PC-3 (cell line): ENCODE measurements around the gene BAG5. TPM values are rescaled to one million over a fixed set of nuclear protein-coding genes. Genes with fewer than 3 reads are reported as not detected.

ENCODE experiments used
- ATAC-seq: fragments of 200-7000 bp; cut with Tn5 transposase; 2 replicates; pipeline ENCODE4 v1.9.1; 2020; ENCODE audit warnings: mild to moderate bottlenecking, moderate library complexity
- BruUV-seq: library from RNA; stranded (reverse); fragments of 400-500 nt; replicated peaks from 2 replicates; lab custom pipeline; 2021; lab: Mats Ljungman, UMichigan
- CTCF ChIA-PET: fragments of 300-600 bp; sonication (Branson Sonifier 250); formaldehyde crosslinking; loops from one replicate; lab custom pipeline; 2022; ENCODE audit warnings: antibody characterized with exemption; lab: Charles Lee
- POLR2A ChIA-PET: fragments of 300-600 bp; sonication (Branson Sonifier 250); formaldehyde crosslinking; loops from one replicate; lab custom pipeline; 2022; ENCODE audit warnings: antibody characterized with exemption; ENCODE audit not compliant: unreplicated experiment; lab: Charles Lee
- DNase-seq: peaks from one replicate; pipeline ENCODE4 v3.0.0-alpha.2; 2015
- H2AFZ ChIP-seq: fragments of 300-600 bp; sonication (generic); 2 replicates; pipeline ENCODE4 v1.6.0; 2016; ENCODE audit warnings: antibody characterized with exemption, low read length
- H3F3A ChIP-seq: fragments of 300-600 bp; sonication (generic); one replicate; pipeline ENCODE4 v1.6.0; 2017; ENCODE audit warnings: antibody characterized with exemption, low read length, control low read depth, mild to moderate bottlenecking; ENCODE audit not compliant: unreplicated experiment
- H3K27ac ChIP-seq: fragments of 300-600 bp; sonication (generic); 2 replicates; pipeline ENCODE4 v1.5.1; 2016; ENCODE audit warnings: mild to moderate bottlenecking, low read length
- H3K27me3 ChIP-seq: fragments of 300-600 bp; sonication (generic); 2 replicates; pipeline ENCODE4 v1.6.1; 2016; ENCODE audit warnings: low read length, mixed read lengths
- H3K36me3 ChIP-seq: fragments of 300-600 bp; sonication (generic); 2 replicates; pipeline ENCODE4 v1.6.1; 2016; ENCODE audit warnings: low read depth, mixed run types, low read length, mixed read lengths
- H3K4me1 ChIP-seq: fragments of 300-600 bp; sonication (generic); 2 replicates; pipeline ENCODE4 v1.5.1; 2016; ENCODE audit warnings: low read length; ENCODE audit not compliant: insufficient read depth
- H3K4me2 ChIP-seq: fragments of 300-600 bp; sonication (generic); 2 replicates; pipeline ENCODE4 v1.6.0; 2016; ENCODE audit warnings: low read length
- H3K4me3 ChIP-seq: fragments of 300-600 bp; sonication (generic); 2 replicates; pipeline ENCODE4 v1.5.1; 2016; ENCODE audit warnings: mild to moderate bottlenecking, low read length, mixed read lengths
- H3K79me2 ChIP-seq: fragments of 300-600 bp; sonication (generic); 2 replicates; pipeline ENCODE4 v1.6.1; 2017; ENCODE audit warnings: low read length, mixed read lengths
- H3K9ac ChIP-seq: fragments of 300-600 bp; sonication (generic); 2 replicates; pipeline ENCODE4 v1.6.0; 2016; ENCODE audit warnings: mild to moderate bottlenecking, low read length
- H3K9me2 ChIP-seq: fragments of 300-600 bp; sonication (generic); replicated peaks from 2 replicates; pipeline ENCODE4 v1.6.1; 2016; ENCODE audit warnings: mixed run types, low read length, mixed read lengths
- H3K9me3 ChIP-seq: fragments of 300-600 bp; sonication (generic); 2 replicates; pipeline ENCODE4 v1.6.1; 2016; ENCODE audit warnings: low read length, mixed read lengths
- H4K20me1 ChIP-seq: fragments of 300-600 bp; sonication (generic); 2 replicates; pipeline ENCODE4 v1.6.1; 2016; ENCODE audit warnings: low read length, mixed read lengths
- EZH2 ChIP-seq: fragments of 300-600 bp; sonication (generic); IDR thresholded peaks from one replicate; pipeline ENCODE4 v1.6.1; 2017; ENCODE audit warnings: antibody characterized with exemption, mild to moderate bottlenecking, low read length; ENCODE audit not compliant: unreplicated experiment
- EZH2phosphoT487 ChIP-seq: fragments of 300-600 bp; sonication (generic); IDR thresholded peaks from 2 replicates; pipeline ENCODE4 v1.6.1; 2018; ENCODE audit warnings: mild to moderate bottlenecking, antibody characterized with exemption, low read length, borderline replicate concordance
- intact Hi-C: fragments of 100-400 bp; cut with micrococcal nuclease; formaldehyde crosslinking; loops from 2 replicates; pipeline ENCODE4 v1.9.0; 2023
- total RNA-seq: library from RNA; depleted of rRNA; stranded (reverse); fragments of >200 nt; gene quantifications from 2 replicates; pipeline ENCODE4 v1.2.3, GENCODE V29; 2014
- TF ChIP-seq, protein P1 (sequence below): fragments of 300-600 bp; sonication (generic); conservative IDR thresholded peaks from 2 replicates; pipeline ENCODE4 v1.5.1; 2017; ENCODE audit warnings: antibody characterized with exemption, low read depth, mild to moderate bottlenecking, low read length

BAG5 gene
- total RNA-seq, 1 experiment from 2014 or later, result 33.0 TPM

DNA sequence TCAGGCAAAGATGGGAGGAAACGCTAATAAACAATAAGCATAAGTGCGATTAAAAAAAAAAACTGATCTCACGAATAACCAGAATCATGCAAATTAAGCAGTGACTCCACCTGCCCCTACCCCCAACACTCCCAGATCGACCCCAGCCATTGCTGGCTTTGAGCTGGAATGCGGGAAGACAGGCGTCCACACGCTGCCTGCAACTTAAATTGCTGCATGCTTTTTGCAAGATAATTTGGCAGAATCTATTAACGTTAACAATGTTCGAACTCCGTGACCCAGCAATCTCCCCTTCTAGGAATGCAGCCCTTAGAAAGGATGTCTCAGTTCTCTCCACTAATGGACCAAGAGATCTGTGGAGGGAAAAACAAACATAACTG lies 38.9 kb downstream of the BAG5 start:
- Histone ChIP-seq H3K9me3 (no peaks in the 10 kb centered on the region), H3K9ac (no peak overlapping the region), H3K4me2 (no peak overlapping the region), H4K20me1 (peaks cover 7% of the 10 kb centered on the region; the same call in 1 of the 2 replicates), H3F3A (no peaks in the 10 kb centered on the region), H2AFZ (no peak overlapping the region), H3K4me3 (no peak overlapping the region), H3K4me1 (peaks cover 16% of the 10 kb centered on the region), H3K27ac (no peak overlapping the region), H3K79me2 (peaks cover 9% of the 10 kb centered on the region), H3K27me3 (no peaks in the 10 kb centered on the region), H3K9me2 (no peaks in the 10 kb centered on the region), H3K36me3 (no peaks in the 10 kb centered on the region)
- ChIA-PET POLR2A (no interaction called here), CTCF (no interaction called here)
- DNase-seq (no peak), ATAC-seq (no peak)
- BruUV-seq, result TSS peak; percentile 26
- intact Hi-C loops, result no loop called here
- TF ChIP-seq EZH2phosphoT487 (no peak), EZH2 (no peak)
- TF ChIP-seq, protein P1, sequence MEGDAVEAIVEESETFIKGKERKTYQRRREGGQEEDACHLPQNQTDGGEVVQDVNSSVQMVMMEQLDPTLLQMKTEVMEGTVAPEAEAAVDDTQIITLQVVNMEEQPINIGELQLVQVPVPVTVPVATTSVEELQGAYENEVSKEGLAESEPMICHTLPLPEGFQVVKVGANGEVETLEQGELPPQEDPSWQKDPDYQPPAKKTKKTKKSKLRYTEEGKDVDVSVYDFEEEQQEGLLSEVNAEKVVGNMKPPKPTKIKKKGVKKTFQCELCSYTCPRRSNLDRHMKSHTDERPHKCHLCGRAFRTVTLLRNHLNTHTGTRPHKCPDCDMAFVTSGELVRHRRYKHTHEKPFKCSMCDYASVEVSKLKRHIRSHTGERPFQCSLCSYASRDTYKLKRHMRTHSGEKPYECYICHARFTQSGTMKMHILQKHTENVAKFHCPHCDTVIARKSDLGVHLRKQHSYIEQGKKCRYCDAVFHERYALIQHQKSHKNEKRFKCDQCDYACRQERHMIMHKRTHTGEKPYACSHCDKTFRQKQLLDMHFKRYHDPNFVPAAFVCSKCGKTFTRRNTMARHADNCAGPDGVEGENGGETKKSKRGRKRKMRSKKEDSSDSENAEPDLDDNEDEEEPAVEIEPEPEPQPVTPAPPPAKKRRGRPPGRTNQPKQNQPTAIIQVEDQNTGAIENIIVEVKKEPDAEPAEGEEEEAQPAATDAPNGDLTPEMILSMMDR, result no peak

DNA sequence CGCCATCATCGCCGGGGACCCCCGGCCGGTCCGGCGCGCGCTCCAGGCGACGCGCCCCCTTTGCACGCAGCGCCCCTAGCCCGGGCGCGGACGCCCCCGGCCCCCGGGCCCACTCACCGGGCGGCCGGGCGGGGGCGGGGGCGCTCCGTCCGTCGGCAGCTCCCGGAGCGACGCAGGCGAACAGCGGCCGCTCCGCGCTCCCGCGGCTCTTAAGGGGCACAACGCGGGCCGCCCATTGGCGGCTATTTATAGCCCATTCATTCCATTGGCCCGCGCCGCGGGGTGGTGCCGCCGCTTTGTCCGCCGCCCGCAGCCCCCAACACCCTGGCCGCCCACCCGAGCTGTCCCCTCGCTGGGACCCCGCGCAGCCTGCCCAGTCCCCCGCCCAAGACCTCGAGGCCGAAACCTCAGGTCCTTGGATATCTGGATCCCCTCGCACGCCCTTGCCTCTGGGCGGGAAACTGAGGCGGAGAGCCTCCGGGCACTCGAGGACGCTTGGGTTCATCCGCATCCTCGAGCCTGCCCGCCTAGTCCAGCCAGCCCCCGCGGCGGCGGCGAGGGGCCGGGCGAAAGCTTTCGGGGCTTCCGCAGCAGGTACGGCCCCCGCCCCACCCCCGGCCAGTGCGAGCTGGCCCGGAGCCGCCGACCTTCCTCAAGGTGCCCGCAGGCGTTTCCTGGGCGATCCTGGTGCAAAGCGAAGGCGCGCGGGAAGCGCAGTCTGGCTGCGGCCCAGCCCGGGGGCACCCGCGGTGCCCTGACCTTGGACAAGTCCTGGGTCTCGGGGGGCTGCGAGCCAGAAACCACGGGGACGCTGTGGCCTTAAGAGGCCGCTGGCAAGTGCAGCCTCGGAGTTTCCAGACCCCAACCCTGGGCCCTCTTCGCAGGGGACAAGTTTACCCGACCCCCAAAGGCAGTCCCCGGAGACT lies 39.5 kb downstream of the BAG5 start, which contains the start of gene CKB:
Gene CKB (minus strand): TSS at position 182 of the 926 bp plus-strand sequence. CDS start 337 bp downstream, outside the sequence.
- H3K4me1 ChIP-seq, result peaks cover 10% of the 10 kb centered on the region
- H3K4me2 ChIP-seq, result peak within 1 kb of the TSS; percentile 99
- H4K20me1 ChIP-seq, result peaks cover 7% of the 10 kb centered on the region; the same call in 1 of the 2 replicates
- CTCF ChIA-PET, result no interaction called here
- H3K27ac ChIP-seq, result no peak within 1 kb of the TSS
- H3K36me3 ChIP-seq, result no peaks in the 10 kb centered on the region
- H3K4me3 ChIP-seq, result peak within 1 kb of the TSS; percentile 89
- POLR2A ChIA-PET, result interaction anchor here (0.6 kb wide), 1 partner anchor 1763 kb away, joined by 8 read pairs; no protein-coding TSS in a partner anchor
- H3K9me2 ChIP-seq, result no peaks in the 10 kb centered on the region
- H3F3A ChIP-seq, result no peaks in the 10 kb centered on the region
- intact Hi-C loops, result loop anchor here (1.0 kb wide), 1 partner anchor 17 kb away; no protein-coding TSS in a partner anchor
- peak within 1 kb of the TSS; percentile 65 for H2AFZ ChIP-seq
- TF ChIP-seq EZH2phosphoT487 (no peak), EZH2 (no peak)
- TF ChIP-seq, protein P1, result no peak
- H3K27me3 ChIP-seq, result no peaks in the 10 kb centered on the region
- ATAC-seq (no peak), DNase-seq (peak; percentile 65)
- H3K9ac ChIP-seq, result peak within 1 kb of the TSS; percentile 54
- H3K79me2 ChIP-seq, result peaks cover 4% of the 10 kb centered on the region; the same call in 1 of the 2 replicates
- BruUV-seq, result no TSS peak
- no peaks in the 10 kb centered on the region for H3K9me3 ChIP-seq
